OCI-LY7 (cell line): ENCODE measurements around the gene IGF2BP1.

Experiments used
- CTCF ChIP-seq: fragments of 200-600 bp; sonication (generic); conservative IDR thresholded peaks from 2 replicates; pipeline ENCODE4 v1.5.1; 2014; ENCODE audit warnings: mild to moderate bottlenecking, antibody characterized with exemption, low read length, moderate library complexity, mixed read lengths
- EZH2phosphoT487 ChIP-seq: fragments of 200-600 bp; sonication (generic); IDR thresholded peaks from 2 replicates; pipeline ENCODE4 v1.6.1; 2018; ENCODE audit warnings: low read depth, borderline replicate concordance, mild to moderate bottlenecking, mixed run types, antibody characterized with exemption, low read length, moderate library complexity, mixed read lengths

- no peak for TF ChIP-seq CTCF
- TF ChIP-seq EZH2phosphoT487, result no peak
Measured at GRCh38 chr17:49038138-49038537, 41.0 kb downstream of the IGF2BP1 start.
